ENCODE measurements around the gene CHD2. TPM values are rescaled to one million over a fixed set of nuclear protein-coding genes. Genes with fewer than 3 reads are reported as not detected.

CHD2 gene
- total RNA-seq, 1 donor, result 76.7 TPM

Other genes with a start within 250 kb of the CHD2 start
- 2.7 TPM for gene FAM174B, start 244.5 kb upstream of the CHD2 start, total RNA-seq
- gene RGMA, start 188.9 kb downstream of the CHD2 start, total RNA-seq, result 1.1 TPM